HCT116 (cell line): ENCODE data around the gene EDN2.

ENCODE experiments used
- EZH2 ChIP-seq: fragments of 200-600 bp; sonication (generic); IDR thresholded peaks from 2 replicates; pipeline ENCODE4 v1.6.1; 2017; ENCODE audit warnings: antibody characterized with exemption, mixed run types
- EZH2phosphoT487 ChIP-seq: fragments of 200-600 bp; IDR thresholded peaks from 2 replicates; pipeline ENCODE4 v1.6.1; 2018; ENCODE audit warnings: antibody characterized with exemption, borderline replicate concordance
- POLR2A ChIP-seq: IDR thresholded peaks from 2 replicates; pipeline ENCODE4 v1.7.0; 2011; ENCODE audit warnings: borderline replicate concordance; ENCODE audit not compliant: insufficient read depth, insufficient read length; ENCODE audit errors: extremely low read depth
- RAD21 ChIP-seq: IDR thresholded peaks from 2 replicates; pipeline ENCODE4 v1.6.1; 2012; ENCODE audit warnings: low read depth, mild to moderate bottlenecking
- SIN3A ChIP-seq: IDR thresholded peaks from 2 replicates; pipeline ENCODE4 v1.6.1; 2012; ENCODE audit warnings: low read depth
- SP1 ChIP-seq: IDR thresholded peaks from 2 replicates; pipeline ENCODE4 v1.6.1; 2012; ENCODE audit warnings: low read depth
- YY1 ChIP-seq: IDR thresholded peaks from 2 replicates; pipeline ENCODE4 v1.6.1; 2011; ENCODE audit warnings: low read length, low read depth, moderate library complexity, mild to moderate bottlenecking; ENCODE audit not compliant: insufficient replicate concordance; ENCODE audit errors: extremely low read depth
- ZFX ChIP-seq: fragments of 450-650 bp; IDR thresholded peaks from 2 replicates; pipeline ENCODE4 v1.6.1; 2017
- ZNF274 ChIP-seq: fragments of 200-500 bp; sonication (Bioruptor generic); IDR thresholded peaks from 2 replicates; pipeline ENCODE4 v1.6.1; 2014; ENCODE audit warnings: mild to moderate bottlenecking, low read depth, low read length, inconsistent platforms
- TF ChIP-seq, protein P1 (sequence below), 3 experiments: fragments of 200-600 bp in 1 of 3; sonication (generic) in 1 of 3; IDR thresholded peaks in 2 of 3; conservative IDR thresholded peaks in 1 of 3; 2 replicates each; pipeline ENCODE4 v1.5.1; 2012 to 2017; ENCODE audit warnings: low read depth in 2 of 3, low read length in 2 of 3, antibody characterized with exemption in 1 of 3, borderline replicate concordance in 1 of 3, control low read depth in 1 of 3, mild to moderate bottlenecking in 1 of 3, mixed read lengths in 1 of 3, mixed run types in 1 of 3, moderate library complexity in 1 of 3; ENCODE audit not compliant: insufficient read depth in 1 of 3

DNA sequence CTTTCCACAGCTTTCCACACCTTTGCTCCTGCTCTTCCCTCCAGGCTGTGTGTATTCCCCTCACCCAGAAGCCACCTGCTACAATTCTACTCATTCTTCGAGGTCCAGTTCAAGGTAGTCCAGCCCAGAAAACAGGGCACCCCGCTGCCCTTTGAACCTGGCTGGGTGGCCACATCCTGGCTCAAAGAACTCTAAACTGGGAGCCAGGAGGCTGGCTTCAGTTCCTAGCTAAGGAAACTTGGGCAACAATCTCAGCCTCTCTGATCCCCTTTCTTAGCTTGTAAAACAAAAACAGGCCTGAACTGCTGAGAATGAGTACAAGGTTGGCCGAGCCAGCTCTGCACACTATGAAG, 4.7 kb downstream of the EDN2 start:
- TF ChIP-seq, protein P1, sequence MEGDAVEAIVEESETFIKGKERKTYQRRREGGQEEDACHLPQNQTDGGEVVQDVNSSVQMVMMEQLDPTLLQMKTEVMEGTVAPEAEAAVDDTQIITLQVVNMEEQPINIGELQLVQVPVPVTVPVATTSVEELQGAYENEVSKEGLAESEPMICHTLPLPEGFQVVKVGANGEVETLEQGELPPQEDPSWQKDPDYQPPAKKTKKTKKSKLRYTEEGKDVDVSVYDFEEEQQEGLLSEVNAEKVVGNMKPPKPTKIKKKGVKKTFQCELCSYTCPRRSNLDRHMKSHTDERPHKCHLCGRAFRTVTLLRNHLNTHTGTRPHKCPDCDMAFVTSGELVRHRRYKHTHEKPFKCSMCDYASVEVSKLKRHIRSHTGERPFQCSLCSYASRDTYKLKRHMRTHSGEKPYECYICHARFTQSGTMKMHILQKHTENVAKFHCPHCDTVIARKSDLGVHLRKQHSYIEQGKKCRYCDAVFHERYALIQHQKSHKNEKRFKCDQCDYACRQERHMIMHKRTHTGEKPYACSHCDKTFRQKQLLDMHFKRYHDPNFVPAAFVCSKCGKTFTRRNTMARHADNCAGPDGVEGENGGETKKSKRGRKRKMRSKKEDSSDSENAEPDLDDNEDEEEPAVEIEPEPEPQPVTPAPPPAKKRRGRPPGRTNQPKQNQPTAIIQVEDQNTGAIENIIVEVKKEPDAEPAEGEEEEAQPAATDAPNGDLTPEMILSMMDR (IDR thresholded peaks at IDR 0.05 in 2 of 3, conservative IDR thresholded peaks at IDR 0.05 in 1 of 3; ENCODE audit: borderline replicate concordance in 1 of 3, insufficient read depth in 1 of 3, low read depth in 2 of 3, low read length in 2 of 3), result no peak
- TF ChIP-seq YY1 (no peak), EZH2 (no peak), POLR2A (no peak), SIN3A (no peak), EZH2phosphoT487 (no peak), RAD21 (no peak), ZNF274 (no peak), SP1 (no peak), ZFX (no peak)
